Measurements from ENCODE around the gene RDH8.

RDH8 gene

DNA sequence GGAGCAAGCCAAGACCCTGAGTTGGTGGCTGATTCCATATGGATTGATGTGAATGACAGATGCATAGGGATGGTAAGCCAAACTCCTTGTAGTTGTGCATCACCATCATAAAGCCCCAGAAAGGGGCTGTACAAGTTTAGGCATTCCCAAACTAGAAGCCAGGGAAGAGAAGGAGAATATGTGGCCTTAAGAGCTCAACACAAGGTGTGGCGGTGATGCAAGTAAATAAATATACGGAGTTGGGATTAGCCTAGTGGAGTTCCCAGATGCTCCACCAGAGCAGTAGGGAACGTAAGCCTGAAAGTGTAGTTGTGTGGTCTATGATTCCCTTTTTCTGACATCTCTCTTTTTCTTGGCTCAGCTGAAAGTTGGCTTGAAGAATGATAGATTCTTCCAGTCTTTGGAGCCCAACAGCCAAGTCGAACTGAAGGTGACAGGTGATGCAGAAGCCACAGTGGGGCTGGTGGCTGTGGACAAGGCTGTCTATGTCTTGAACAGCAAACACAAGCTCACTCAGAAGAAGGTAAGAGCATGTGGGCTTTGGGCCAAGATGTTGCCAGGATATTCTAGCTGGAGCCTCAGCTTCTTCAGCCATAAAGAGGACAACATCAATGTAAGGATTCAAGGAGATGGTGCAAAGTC, 30.1 kb downstream of the RDH8 start:
- no peak for ATAC-seq
- TF ChIP-seq TOX (CRISPR knock-in tag; IDR thresholded peaks at IDR 0.05; ENCODE audit: borderline replicate concordance), result no peak
- no peak for TF ChIP-seq GLIS3 (CRISPR knock-in tag; IDR thresholded peaks at IDR 0.05)
- no peak for TF ChIP-seq CSDC2 (CRISPR knock-in tag; IDR thresholded peaks at IDR 0.05)
- no peak for TF ChIP-seq ZNF8 (CRISPR knock-in tag; IDR thresholded peaks at IDR 0.05)
- no peak for TF ChIP-seq ARNTL (CRISPR knock-in tag; IDR thresholded peaks at IDR 0.05; ENCODE audit: borderline replicate concordance, low read depth)
- no peak for TF ChIP-seq RARB (CRISPR knock-in tag; IDR thresholded peaks at IDR 0.05)
- TF ChIP-seq ZNF70 (CRISPR knock-in tag; IDR thresholded peaks at IDR 0.05), result no peak
- no peak for TF ChIP-seq SNAI2 (CRISPR knock-in tag; IDR thresholded peaks at IDR 0.05)
- no peak for TF ChIP-seq BACH2 (CRISPR knock-in tag; IDR thresholded peaks at IDR 0.05; ENCODE audit: borderline replicate concordance)
- no peak for TF ChIP-seq TCF4 (CRISPR knock-in tag; IDR thresholded peaks at IDR 0.05; ENCODE audit: borderline replicate concordance)
- no peak for TF ChIP-seq CSRNP3 (CRISPR knock-in tag; IDR thresholded peaks at IDR 0.05)
- no peak for TF ChIP-seq PPARA (CRISPR knock-in tag; IDR thresholded peaks at IDR 0.05; ENCODE audit: borderline replicate concordance)
- TF ChIP-seq ZFP30 (CRISPR knock-in tag; IDR thresholded peaks at IDR 0.05), result no peak
- TF ChIP-seq, protein P1, sequence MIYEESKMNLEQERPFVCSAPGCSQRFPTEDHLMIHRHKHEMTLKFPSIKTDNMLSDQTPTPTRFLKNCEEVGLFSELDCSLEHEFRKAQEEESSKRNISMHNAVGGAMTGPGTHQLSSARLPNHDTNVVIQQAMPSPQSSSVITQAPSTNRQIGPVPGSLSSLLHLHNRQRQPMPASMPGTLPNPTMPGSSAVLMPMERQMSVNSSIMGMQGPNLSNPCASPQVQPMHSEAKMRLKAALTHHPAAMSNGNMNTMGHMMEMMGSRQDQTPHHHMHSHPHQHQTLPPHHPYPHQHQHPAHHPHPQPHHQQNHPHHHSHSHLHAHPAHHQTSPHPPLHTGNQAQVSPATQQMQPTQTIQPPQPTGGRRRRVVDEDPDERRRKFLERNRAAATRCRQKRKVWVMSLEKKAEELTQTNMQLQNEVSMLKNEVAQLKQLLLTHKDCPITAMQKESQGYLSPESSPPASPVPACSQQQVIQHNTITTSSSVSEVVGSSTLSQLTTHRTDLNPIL (CRISPR knock-in tag; IDR thresholded peaks at IDR 0.05; ENCODE audit: low read depth), result no peak
- no peak for TF ChIP-seq ISL1 (CRISPR knock-in tag; IDR thresholded peaks at IDR 0.05)
- TF ChIP-seq PATZ1 (CRISPR knock-in tag; IDR thresholded peaks at IDR 0.05; ENCODE audit: borderline replicate concordance), result no peak
- no peak for TF ChIP-seq ZFP3 (CRISPR knock-in tag; IDR thresholded peaks at IDR 0.05)

DNA sequence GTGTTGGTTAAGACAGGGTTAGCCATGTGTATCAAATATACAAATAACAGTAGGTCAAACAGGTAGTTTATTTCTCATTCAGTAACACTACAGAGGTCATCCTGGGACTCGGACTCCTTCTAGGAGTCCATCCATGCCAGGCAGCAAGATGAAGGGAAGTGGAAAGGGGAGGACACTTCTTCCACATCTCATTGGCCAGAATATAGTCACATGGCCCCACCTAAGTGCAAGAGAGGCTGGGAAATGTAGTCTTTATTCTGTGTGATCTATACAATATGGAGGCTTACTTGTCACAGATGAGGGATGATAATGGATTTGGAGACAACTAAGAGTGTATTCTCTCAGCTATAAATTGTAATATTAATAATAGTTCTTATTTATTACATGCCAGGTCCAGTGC, 31.1 kb downstream of the RDH8 start:
- ATAC-seq, result no peak
- TF ChIP-seq ZFP3 (CRISPR knock-in tag; IDR thresholded peaks at IDR 0.05) (no peak), RARB (CRISPR knock-in tag; IDR thresholded peaks at IDR 0.05) (no peak), ARNTL (CRISPR knock-in tag; IDR thresholded peaks at IDR 0.05; ENCODE audit: borderline replicate concordance, low read depth) (no peak), ZFP30 (CRISPR knock-in tag; IDR thresholded peaks at IDR 0.05) (no peak), BACH2 (CRISPR knock-in tag; IDR thresholded peaks at IDR 0.05; ENCODE audit: borderline replicate concordance) (no peak), ZNF70 (CRISPR knock-in tag; IDR thresholded peaks at IDR 0.05) (no peak), ZNF8 (CRISPR knock-in tag; IDR thresholded peaks at IDR 0.05) (no peak), ISL1 (CRISPR knock-in tag; IDR thresholded peaks at IDR 0.05) (no peak), TSHZ2 (CRISPR knock-in tag; IDR thresholded peaks at IDR 0.05) (no peak), ESRRG (CRISPR knock-in tag; IDR thresholded peaks at IDR 0.05) (no peak), TCF4 (CRISPR knock-in tag; IDR thresholded peaks at IDR 0.05; ENCODE audit: borderline replicate concordance) (no peak), ZC3H10 (CRISPR knock-in tag; IDR thresholded peaks at IDR 0.05) (no peak)

GRCh38 chr19:10045371-10045770, 32.1 kb downstream of the RDH8 start:
- ATAC-seq, result no peak
- TF ChIP-seq ZFP30 (CRISPR knock-in tag; IDR thresholded peaks at IDR 0.05), result no peak
- TF ChIP-seq ISL1 (CRISPR knock-in tag; IDR thresholded peaks at IDR 0.05), result no peak
- TF ChIP-seq GLIS3 (CRISPR knock-in tag; IDR thresholded peaks at IDR 0.05), result no peak
- TF ChIP-seq CSDC2 (CRISPR knock-in tag; IDR thresholded peaks at IDR 0.05), result no peak
- TF ChIP-seq ZNF565 (CRISPR knock-in tag; conservative IDR thresholded peaks at IDR 0.05; ENCODE audit: low read depth), result no peak
- TF ChIP-seq, protein P1 (CRISPR knock-in tag; IDR thresholded peaks at IDR 0.05; ENCODE audit: low read depth), result no peak
- TF ChIP-seq, protein P2, sequence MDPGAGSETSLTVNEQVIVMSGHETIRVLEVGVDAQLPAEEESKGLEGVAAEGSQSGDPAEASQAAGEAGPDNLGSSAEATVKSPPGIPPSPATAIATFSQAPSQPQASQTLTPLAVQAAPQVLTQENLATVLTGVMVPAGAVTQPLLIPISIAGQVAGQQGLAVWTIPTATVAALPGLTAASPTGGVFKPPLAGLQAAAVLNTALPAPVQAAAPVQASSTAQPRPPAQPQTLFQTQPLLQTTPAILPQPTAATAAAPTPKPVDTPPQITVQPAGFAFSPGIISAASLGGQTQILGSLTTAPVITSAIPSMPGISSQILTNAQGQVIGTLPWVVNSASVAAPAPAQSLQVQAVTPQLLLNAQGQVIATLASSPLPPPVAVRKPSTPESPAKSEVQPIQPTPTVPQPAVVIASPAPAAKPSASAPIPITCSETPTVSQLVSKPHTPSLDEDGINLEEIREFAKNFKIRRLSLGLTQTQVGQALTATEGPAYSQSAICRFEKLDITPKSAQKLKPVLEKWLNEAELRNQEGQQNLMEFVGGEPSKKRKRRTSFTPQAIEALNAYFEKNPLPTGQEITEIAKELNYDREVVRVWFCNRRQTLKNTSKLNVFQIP (CRISPR knock-in tag; IDR thresholded peaks at IDR 0.05; ENCODE audit: borderline replicate concordance, low read depth), result no peak
- no peak for TF ChIP-seq TSHZ2 (CRISPR knock-in tag; IDR thresholded peaks at IDR 0.05)
- no peak for TF ChIP-seq TOX (CRISPR knock-in tag; IDR thresholded peaks at IDR 0.05; ENCODE audit: borderline replicate concordance)

Measured in SK-N-SH treated with all-trans-retinoic acid at 6 μM for 48 hours (cell line).